MM.1S (cell line): ENCODE data around the gene RBBP9.
"Not testable (repeated sequence)": the region's sequence is repeated elsewhere in the genome, so short reads cannot be mapped to it uniquely, and the experiment has no call there.

ENCODE experiments used
- DNase-seq: peaks from one replicate; pipeline ENCODE4 v3.0.0-alpha.2; 2015
- H2AFZ ChIP-seq: fragments of 300-600 bp; sonication (generic); 2 replicates; pipeline ENCODE4 v1.6.0; 2016; ENCODE audit warnings: antibody characterized with exemption, low read length
- H3F3A ChIP-seq: fragments of 300-600 bp; sonication (generic); 2 replicates; pipeline ENCODE4 v1.6.1; 2016; ENCODE audit warnings: mild to moderate bottlenecking, antibody characterized with exemption, low read length, moderate library complexity, mixed read lengths; ENCODE audit not compliant: insufficient read depth
- H3K27ac ChIP-seq: fragments of 300-600 bp; sonication (generic); 2 replicates; pipeline ENCODE4 v1.5.1; 2016; ENCODE audit warnings: mild to moderate bottlenecking, low read length
- H3K27me3 ChIP-seq: fragments of 300-600 bp; sonication (generic); replicated peaks from 2 replicates; pipeline ENCODE4 v1.6.0; 2016; ENCODE audit warnings: low read length; ENCODE audit not compliant: insufficient read depth
- H3K36me3 ChIP-seq: fragments of 300-600 bp; sonication (generic); replicated peaks from 2 replicates; pipeline ENCODE4 v1.6.1; 2016; ENCODE audit warnings: mild to moderate bottlenecking, low read length, mixed read lengths; ENCODE audit not compliant: insufficient read depth
- H3K4me1 ChIP-seq: fragments of 300-600 bp; sonication (generic); 2 replicates; pipeline ENCODE4 v1.6.1; 2016; ENCODE audit warnings: low read length, mixed read lengths
- H3K4me2 ChIP-seq: fragments of 300-600 bp; sonication (generic); 2 replicates; pipeline ENCODE4 v1.6.0; 2016; ENCODE audit warnings: low read depth, low read length
- H3K4me3 ChIP-seq: fragments of 300-600 bp; sonication (generic); 2 replicates; pipeline ENCODE4 v1.5.1; 2016; ENCODE audit warnings: low read length, mixed read lengths
- H3K79me2 ChIP-seq: fragments of 300-600 bp; sonication (generic); 2 replicates; pipeline ENCODE4 v1.6.1; 2016; ENCODE audit warnings: mixed run types, low read length, mixed read lengths
- H3K9ac ChIP-seq: fragments of 300-600 bp; sonication (generic); 2 replicates; pipeline ENCODE4 v1.6.1; 2016; ENCODE audit warnings: low read length, mixed read lengths
- H3K9me2 ChIP-seq: fragments of 300-600 bp; sonication (generic); replicated peaks from 2 replicates; pipeline ENCODE4 v1.6.1; 2016; ENCODE audit warnings: mild to moderate bottlenecking, low read length, mixed read lengths; ENCODE audit not compliant: insufficient read depth
- H3K9me3 ChIP-seq: fragments of 300-600 bp; sonication (generic); replicated peaks from 2 replicates; pipeline ENCODE4 v1.6.1; 2016; ENCODE audit warnings: mild to moderate bottlenecking, low read length, mixed read lengths; ENCODE audit not compliant: insufficient read depth
- H4K20me1 ChIP-seq: fragments of 300-600 bp; sonication (generic); 2 replicates; pipeline ENCODE4 v1.6.1; 2016; ENCODE audit warnings: mild to moderate bottlenecking, low read length, moderate library complexity, mixed read lengths; ENCODE audit not compliant: insufficient read depth
- EZH2 ChIP-seq: fragments of 300-600 bp; sonication (generic); optimal IDR thresholded peaks from 2 replicates; pipeline ENCODE3; 2017; ENCODE audit warnings: low read depth, mild to moderate bottlenecking, antibody characterized with exemption, low read length, mixed read lengths
- EZH2phosphoT487 ChIP-seq: fragments of 300-600 bp; sonication (generic); IDR thresholded peaks from 2 replicates; pipeline ENCODE4 v1.6.1; 2018; ENCODE audit warnings: antibody characterized with exemption, low read length
- TF ChIP-seq, protein P1 (sequence below): fragments of 300-600 bp; sonication (generic); IDR thresholded peaks from 2 replicates; pipeline ENCODE4 v1.5.1; 2016; ENCODE audit warnings: antibody characterized with exemption, low read length, mixed read lengths

RBBP9 gene

GRCh38 chr20:18529041-18529440 is 32.0 kb upstream of the RBBP9 start:
- no peaks in the 10 kb centered on the region for H3K4me1 ChIP-seq
- no peaks in the 10 kb centered on the region for H3K79me2 ChIP-seq
- TF ChIP-seq, protein P1, sequence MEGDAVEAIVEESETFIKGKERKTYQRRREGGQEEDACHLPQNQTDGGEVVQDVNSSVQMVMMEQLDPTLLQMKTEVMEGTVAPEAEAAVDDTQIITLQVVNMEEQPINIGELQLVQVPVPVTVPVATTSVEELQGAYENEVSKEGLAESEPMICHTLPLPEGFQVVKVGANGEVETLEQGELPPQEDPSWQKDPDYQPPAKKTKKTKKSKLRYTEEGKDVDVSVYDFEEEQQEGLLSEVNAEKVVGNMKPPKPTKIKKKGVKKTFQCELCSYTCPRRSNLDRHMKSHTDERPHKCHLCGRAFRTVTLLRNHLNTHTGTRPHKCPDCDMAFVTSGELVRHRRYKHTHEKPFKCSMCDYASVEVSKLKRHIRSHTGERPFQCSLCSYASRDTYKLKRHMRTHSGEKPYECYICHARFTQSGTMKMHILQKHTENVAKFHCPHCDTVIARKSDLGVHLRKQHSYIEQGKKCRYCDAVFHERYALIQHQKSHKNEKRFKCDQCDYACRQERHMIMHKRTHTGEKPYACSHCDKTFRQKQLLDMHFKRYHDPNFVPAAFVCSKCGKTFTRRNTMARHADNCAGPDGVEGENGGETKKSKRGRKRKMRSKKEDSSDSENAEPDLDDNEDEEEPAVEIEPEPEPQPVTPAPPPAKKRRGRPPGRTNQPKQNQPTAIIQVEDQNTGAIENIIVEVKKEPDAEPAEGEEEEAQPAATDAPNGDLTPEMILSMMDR, result no peak
- TF ChIP-seq EZH2phosphoT487 (no peak), EZH2 (no peak)
- H3K9me2 ChIP-seq, result no peaks in the 10 kb centered on the region
- no peaks in the 10 kb centered on the region for H4K20me1 ChIP-seq
- no peak overlapping the region for H3K4me3 ChIP-seq
- H3K27me3 ChIP-seq, result no peaks in the 10 kb centered on the region
- no peak overlapping the region for H3K27ac ChIP-seq
- H3F3A ChIP-seq, result no peaks in the 10 kb centered on the region
- no peak overlapping the region for H3K4me2 ChIP-seq
- DNase-seq, result no peak
- no peaks in the 10 kb centered on the region for H3K9me3 ChIP-seq
- no peak overlapping the region for H3K9ac ChIP-seq
- no peak overlapping the region for H2AFZ ChIP-seq
- peaks cover 46% of the 10 kb centered on the region for H3K36me3 ChIP-seq

DNA sequence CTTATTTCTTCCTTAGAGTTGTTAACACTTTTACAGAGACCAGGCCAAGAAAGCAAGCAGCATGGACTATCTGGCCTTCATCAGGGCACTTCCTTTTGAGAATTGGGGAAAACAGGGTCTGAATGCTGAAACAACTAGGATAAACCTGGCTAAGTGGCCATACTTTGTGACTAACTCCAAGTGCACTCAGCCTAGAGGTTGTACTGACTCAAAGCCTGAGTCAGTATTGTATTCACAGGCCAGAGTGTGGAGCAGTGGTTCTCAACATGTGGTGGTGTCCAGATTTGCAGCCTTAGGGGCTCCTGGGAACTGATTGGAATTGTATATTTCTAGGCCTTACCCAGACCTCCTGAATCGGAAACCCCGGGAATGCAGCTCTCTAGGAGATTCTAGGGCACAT is 30.8 kb upstream of the RBBP9 start:
- H3K36me3 ChIP-seq, result peaks cover 41% of the 10 kb centered on the region
- DNase-seq, result no peak
- no peaks in the 10 kb centered on the region for H3K9me3 ChIP-seq
- H3K79me2 ChIP-seq, result no peaks in the 10 kb centered on the region
- no peaks in the 10 kb centered on the region for H3F3A ChIP-seq
- H3K4me2 ChIP-seq, result no peak overlapping the region
- H3K27me3 ChIP-seq, result no peaks in the 10 kb centered on the region
- H3K9ac ChIP-seq, result no peak overlapping the region
- no peak overlapping the region for H3K4me3 ChIP-seq
- H3K4me1 ChIP-seq, result no peaks in the 10 kb centered on the region
- no peak for TF ChIP-seq EZH2phosphoT487
- TF ChIP-seq EZH2, result no peak
- TF ChIP-seq, protein P1, result no peak
- no peaks in the 10 kb centered on the region for H4K20me1 ChIP-seq
- H2AFZ ChIP-seq, result no peak overlapping the region
- no peaks in the 10 kb centered on the region for H3K9me2 ChIP-seq
- H3K27ac ChIP-seq, result no peak overlapping the region

DNA sequence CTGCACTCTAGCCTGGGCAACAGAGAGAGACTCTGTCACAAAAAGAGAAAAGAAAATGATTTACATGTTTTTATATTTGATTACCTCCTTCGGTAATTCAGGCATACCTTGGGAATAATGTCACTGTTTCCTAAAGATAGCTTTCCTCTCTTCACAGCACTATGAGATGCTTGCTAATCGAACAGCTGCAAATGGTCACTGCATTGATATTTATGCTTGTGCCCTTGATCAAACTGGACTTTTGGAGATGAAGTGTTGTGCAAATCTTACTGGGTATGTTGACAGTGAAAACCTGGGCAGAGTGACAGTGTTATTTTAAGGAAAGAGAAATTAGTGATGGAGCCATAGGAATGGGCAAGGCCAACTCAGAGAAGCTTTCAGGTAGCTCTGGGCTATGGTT is 30.3 kb upstream of the RBBP9 start:
- Histone ChIP-seq H3K36me3 (peaks cover 39% of the 10 kb centered on the region), H3K27ac (no peak overlapping the region), H3K27me3 (no peaks in the 10 kb centered on the region), H3K9me2 (no peaks in the 10 kb centered on the region), H3K79me2 (no peaks in the 10 kb centered on the region), H2AFZ (no peak overlapping the region), H3K4me3 (no peak overlapping the region), H3K9me3 (no peaks in the 10 kb centered on the region), H3F3A (no peaks in the 10 kb centered on the region), H3K4me1 (no peaks in the 10 kb centered on the region), H4K20me1 (no peaks in the 10 kb centered on the region), H3K4me2 (no peak overlapping the region), H3K9ac (no peak overlapping the region)
- TF ChIP-seq EZH2, result no peak
- TF ChIP-seq, protein P1, result no peak
- no peak for TF ChIP-seq EZH2phosphoT487
- no peak for DNase-seq

- not testable (repeated sequence) for H4K20me1 ChIP-seq, H3K27ac ChIP-seq, H3K4me3 ChIP-seq, H3K79me2 ChIP-seq, DNase-seq, H3K9me3 ChIP-seq, H3K4me1 ChIP-seq, H2AFZ ChIP-seq, H3K27me3 ChIP-seq, H3K9ac ChIP-seq, H3K4me2 ChIP-seq, H3F3A ChIP-seq, H3K9me2 ChIP-seq
- peaks cover 39% of the 10 kb centered on the region for H3K36me3 ChIP-seq
These were observed 29.7 kb upstream of the RBBP9 start for GRCh38 chr20:18526761-18527160.
